GM12892 (cell line): ENCODE results near the gene DUOXA2.

Experiments used
- POLR2A ChIP-seq: IDR thresholded peaks from 2 replicates; pipeline ENCODE4 v1.6.1; 2011; ENCODE audit warnings: low read depth, low read length, control low read depth
- POLR2AphosphoS5 ChIP-seq: IDR thresholded peaks from 2 replicates; pipeline ENCODE4 v1.6.1; 2011; ENCODE audit warnings: low read depth, low read length, control low read depth
- TAF1 ChIP-seq: IDR thresholded peaks from 2 replicates; pipeline ENCODE4 v1.6.1; 2011; ENCODE audit warnings: low read depth, mild to moderate bottlenecking, control low read depth, low read length, borderline replicate concordance

DNA sequence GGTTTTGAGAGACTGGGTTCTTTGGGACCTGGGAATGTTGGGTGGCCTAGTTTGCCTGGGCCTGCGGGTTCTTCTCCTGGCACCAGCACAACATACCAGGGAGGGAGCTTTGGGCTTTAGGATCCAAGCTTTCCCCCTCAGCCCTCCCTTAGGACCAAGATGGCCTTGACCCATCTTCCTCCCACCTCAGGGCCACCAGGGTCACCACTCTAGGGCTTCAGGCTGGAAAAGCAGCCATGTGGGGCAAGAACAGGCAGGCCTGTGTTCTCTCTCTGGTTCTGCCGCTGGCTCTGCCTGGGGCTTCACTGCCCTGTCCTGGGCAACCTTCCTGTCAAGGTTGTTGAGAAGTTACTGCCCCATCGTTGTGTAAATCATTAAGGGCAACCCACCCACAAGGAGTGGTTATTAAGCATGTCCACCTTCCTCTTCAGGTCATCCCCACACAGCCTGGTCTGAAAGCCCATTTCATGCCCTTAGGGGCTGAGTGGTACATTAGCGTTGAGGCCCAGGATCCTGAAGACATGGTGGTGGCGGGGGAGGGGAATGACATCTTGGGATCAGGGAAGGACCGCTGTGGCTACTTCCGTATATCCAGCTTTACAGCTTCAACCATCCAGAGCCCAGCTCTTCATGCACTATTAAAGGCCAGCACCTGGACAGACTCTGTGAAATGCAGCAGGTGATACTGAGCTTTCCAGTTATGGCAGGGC lies 16.3 kb downstream of the DUOXA2 start:
- TF ChIP-seq POLR2AphosphoS5 (no peak), POLR2A (no peak), TAF1 (no peak)
